GM21390 (cell line): Measurements from ENCODE around the gene ACTG1.

ENCODE experiments used
- ATAC-seq: cut with Tn5 transposase; IDR thresholded peaks from one replicate; pipeline ENCODE4 v1.9.1; 2021; ENCODE audit not compliant: unreplicated experiment

The ACTG1 gene

GRCh38 chr17:81499601-81499970 lies 13.0 kb downstream of the ACTG1 start:
- ATAC-seq, result no peak

- ATAC-seq, result no peak
Observed at GRCh38 chr17:81498953-81499600, 13.5 kb downstream of the ACTG1 start.

- ATAC-seq, result no peak
Observed at GRCh38 chr17:81494626-81495377, 17.8 kb downstream of the ACTG1 start.

- ATAC-seq, result no peak
Observed at GRCh38 chr17:81493198-81494038, 19.2 kb downstream of the ACTG1 start.

- no peak for ATAC-seq
Observed at GRCh38 chr17:81492706-81493105, 19.9 kb downstream of the ACTG1 start.

GRCh38 chr17:81492202-81492601 lies 20.4 kb downstream of the ACTG1 start:
- no peak for ATAC-seq

- ATAC-seq, result no peak
Observed at GRCh38 chr17:81491761-81492160, 20.8 kb downstream of the ACTG1 start.

- ATAC-seq, result no peak
Observed at GRCh38 chr17:81491181-81491581, 21.4 kb downstream of the ACTG1 start.

- ATAC-seq, result no peak
Observed at GRCh38 chr17:81489998-81490992, 22.3 kb downstream of the ACTG1 start.

- no peak for ATAC-seq
Observed at GRCh38 chr17:81489012-81489997, 23.3 kb downstream of the ACTG1 start.

GRCh38 chr17:81488276-81488860 lies 24.2 kb downstream of the ACTG1 start:
- no peak for ATAC-seq

GRCh38 chr17:81487487-81488275 lies 24.9 kb downstream of the ACTG1 start:
- peak; percentile 51 for ATAC-seq

GRCh38 chr17:81487089-81487486 lies 25.5 kb downstream of the ACTG1 start:
- ATAC-seq, result no peak

- ATAC-seq, result no peak
Observed at GRCh38 chr17:81486199-81486810, 26.3 kb downstream of the ACTG1 start.

- ATAC-seq, result peak; percentile 51
Observed at GRCh38 chr17:81484195-81484979, 28.2 kb downstream of the ACTG1 start.

GRCh38 chr17:81483862-81484194 lies 28.8 kb downstream of the ACTG1 start:
- no peak for ATAC-seq
